ENCODE measurements around the gene ZAR1. TPM values are rescaled to one million over a fixed set of nuclear protein-coding genes. Genes with fewer than 3 reads are reported as not detected.
A peak's percentile ranks its signal among the peaks of the same experiment; 100 is the strongest.
"Not testable (repeated sequence)": the region's sequence is repeated elsewhere in the genome, so short reads cannot be mapped to it uniquely, and the experiment has no call there.

Gene ZAR1, protein sequence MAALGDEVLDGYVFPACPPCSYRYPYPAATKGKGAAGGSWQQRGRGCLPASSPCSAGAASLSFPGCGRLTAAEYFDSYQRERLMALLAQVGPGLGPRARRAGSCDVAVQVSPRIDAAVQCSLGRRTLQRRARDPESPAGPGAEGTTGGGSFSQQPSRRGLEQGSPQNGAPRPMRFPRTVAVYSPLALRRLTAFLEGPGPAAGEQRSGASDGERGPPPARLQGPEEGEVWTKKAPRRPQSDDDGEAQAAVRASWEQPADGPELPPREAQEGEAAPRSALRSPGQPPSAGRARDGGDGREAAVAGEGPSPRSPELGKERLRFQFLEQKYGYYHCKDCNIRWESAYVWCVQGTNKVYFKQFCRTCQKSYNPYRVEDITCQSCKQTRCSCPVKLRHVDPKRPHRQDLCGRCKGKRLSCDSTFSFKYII
- total RNA-seq = 0.17 TPM in 1 of 2 replicates, not detected in the other

DNA sequence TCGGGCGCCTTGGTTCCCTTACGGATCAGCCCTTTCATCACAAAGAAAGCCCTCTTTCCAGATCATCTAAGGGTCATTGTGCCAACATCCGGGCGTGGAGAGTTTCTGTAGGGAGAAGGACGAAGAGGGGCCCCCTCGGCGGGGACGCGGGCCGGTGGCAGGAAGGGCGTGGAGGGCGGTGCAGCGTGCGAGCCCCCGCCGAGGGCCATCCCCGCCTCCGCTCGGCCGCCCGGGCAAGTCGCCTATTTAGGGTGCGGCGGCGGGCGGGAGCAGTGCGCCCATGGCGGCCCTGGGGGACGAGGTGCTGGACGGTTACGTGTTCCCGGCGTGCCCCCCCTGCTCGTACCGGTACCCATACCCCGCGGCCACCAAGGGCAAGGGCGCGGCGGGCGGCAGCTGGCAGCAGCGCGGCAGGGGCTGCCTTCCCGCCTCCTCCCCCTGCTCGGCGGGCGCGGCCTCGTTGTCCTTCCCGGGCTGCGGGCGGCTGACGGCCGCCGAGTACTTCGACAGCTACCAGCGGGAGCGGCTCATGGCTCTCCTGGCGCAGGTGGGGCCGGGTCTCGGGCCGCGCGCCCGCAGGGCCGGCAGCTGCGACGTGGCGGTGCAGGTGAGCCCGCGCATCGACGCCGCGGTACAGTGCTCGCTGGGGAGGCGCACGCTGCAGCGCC, at the start of gene ZAR1:
Gene ZAR1, plus strand, starts transcription at position 241 of the 668 bp plus-strand sequence. Its CDS starts 40 bp downstream, at position 281.
- DNase-seq (ENCODE audit: low read depth) = no peak

DNA sequence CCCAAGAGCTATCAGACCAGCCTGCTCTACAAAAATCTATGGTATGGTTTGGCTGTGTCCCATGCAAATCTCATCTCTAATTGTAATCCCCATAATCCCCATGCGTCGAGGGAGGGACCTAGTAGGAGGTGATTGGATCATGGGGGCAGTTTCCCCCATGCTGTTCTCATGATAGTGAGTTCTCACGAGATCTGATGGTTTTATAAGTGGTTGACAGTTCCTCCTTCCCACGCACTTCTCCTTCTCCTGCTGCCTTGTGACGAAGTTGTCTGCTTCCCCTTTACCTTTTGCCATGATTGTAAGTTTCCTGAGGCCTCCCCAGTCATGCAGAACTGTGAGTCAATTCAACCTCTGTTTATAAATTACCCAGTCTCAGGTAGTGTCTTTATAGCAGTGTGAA, 49.1 kb upstream of the ZAR1 start:
- DNase-seq (ENCODE audit: low read depth) = not testable (repeated sequence)

DNA sequence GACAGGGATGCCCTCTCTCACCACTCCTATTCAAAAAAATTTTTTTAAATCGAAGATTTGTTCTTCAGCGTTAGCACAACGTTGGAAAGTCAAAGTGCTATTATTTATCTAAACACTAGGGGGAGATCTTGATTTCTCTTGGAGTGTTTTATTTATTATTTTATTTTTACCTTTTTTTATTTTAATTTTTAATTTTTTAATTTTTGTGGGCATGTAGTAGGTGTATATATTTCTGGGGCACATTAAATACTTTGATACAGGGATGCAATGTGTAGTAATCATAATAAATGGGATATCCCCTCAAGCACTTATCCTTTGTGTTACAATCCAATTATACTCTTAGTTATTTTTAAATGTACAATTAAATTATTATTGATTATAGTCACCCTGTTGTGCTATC, 44.3 kb upstream of the ZAR1 start:
- peak; percentile 30 for DNase-seq (ENCODE audit: low read depth)

DNA sequence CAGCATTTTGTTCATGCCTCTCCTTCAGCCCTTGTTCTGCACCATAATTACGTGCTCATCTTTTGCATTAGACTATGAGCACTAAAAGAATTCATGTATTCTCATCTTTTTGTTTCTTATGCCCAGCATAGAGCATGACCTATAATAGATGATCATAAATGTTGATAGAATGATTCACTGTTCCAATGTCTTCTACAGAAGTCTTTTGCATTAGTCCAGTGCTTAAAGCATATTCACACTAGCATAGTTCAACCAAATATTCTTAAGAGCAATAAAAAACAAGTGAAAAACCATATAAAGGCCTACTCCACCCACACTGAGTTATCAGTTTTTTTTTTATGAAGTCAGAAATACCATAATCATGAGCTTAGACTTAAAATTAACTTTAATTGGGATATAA, 43.4 kb upstream of the ZAR1 start:
- no peak for DNase-seq (ENCODE audit: low read depth)

DNA sequence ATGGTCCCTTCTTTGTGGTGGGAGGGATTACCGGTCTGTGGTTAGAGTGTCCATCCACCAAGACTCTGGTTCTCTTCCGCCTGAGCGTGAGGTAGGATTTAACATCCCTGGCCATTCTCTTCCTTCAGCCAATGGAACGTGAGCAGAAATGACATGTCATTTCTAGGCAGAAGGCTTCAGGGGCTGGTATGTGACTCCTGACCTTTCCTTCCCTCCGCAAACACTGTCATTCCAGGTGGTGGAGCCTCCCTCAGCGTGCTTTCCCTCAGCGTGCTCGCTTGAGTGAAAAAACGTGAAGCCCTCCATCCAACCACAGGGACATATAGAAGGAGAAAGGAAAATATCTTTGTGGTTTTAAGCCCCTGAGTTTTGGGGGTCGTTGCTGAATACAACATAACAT, 40.9 kb upstream of the ZAR1 start:
- no peak for DNase-seq (ENCODE audit: low read depth)

DNA sequence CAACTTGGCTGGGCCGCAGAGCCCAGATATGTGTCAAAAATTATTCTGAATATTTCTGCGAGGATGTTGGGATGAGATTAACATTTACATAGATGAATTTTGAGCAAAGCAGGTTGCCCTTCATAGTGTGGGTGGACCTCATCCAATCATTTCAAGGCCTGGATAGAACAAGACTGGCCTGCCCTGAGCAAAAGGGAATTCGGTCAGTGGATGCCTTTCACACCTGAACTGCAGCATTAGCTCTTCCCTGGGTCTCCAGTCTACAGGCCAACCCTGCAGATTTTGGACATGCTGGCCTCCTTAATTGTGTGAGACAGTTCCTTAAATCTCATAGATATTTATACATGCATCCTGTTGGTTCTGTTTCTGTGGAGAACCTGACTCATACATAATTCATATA, 39.3 kb upstream of the ZAR1 start:
- DNase-seq (ENCODE audit: low read depth) = no peak

DNA sequence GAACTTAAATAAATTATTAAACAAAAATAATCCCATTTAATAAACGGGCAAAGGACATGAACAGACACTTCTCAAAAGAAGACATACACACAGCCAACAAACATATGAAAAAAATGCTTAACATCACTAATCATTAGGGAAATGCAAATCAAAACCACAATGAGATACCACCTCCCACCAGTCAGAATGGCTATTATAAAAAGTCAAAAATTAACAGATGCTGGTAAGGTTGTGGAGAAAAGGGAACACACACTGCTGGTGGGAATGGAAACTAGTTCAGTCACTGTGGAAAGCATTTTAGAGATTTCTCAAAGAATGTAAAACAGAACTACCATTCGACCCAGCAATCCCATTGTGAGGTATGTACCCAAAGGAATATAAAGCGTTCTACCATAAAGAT, 38.4 kb upstream of the ZAR1 start:
- peak; percentile 70 for DNase-seq (ENCODE audit: low read depth)

DNA sequence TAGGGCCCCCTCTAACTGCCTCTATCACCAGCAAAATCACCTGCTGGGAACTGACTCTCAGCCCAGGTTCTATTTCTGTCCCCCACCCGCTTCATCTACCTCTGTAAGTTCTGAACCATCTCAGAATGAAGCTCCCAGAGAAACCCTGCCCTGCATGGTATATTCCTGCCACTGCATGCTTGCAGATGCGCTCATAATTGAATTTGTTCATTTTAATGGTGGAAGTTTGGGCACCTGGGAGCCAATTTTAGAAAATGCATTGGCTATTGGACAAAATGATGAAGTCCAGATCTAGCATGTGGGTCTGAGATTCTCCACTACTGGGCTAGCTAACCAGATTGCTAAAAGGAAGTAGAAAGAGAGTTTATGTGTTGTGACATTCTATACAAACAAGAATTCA, 35.5 kb upstream of the ZAR1 start:
- DNase-seq (ENCODE audit: low read depth) = no peak

DNA sequence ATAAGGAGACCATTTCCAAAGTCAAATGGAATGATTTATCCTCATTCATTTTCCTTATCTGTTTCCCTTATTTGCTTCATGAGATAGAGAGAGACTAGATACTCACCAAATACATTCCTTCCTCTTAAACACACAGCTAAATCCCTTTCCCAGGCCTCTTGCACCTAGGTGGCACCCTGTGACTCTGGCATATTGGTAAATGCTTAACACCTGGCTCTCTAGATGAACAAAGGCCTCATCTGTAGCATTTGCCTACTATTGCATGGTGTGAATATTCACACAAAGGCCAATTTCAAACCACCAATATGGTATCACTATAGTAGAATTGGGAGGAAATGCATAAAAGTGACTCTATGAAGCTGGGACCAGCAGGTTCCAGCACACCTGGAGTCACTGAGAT, 29.1 kb upstream of the ZAR1 start:
- DNase-seq (ENCODE audit: low read depth) = no peak

DNA sequence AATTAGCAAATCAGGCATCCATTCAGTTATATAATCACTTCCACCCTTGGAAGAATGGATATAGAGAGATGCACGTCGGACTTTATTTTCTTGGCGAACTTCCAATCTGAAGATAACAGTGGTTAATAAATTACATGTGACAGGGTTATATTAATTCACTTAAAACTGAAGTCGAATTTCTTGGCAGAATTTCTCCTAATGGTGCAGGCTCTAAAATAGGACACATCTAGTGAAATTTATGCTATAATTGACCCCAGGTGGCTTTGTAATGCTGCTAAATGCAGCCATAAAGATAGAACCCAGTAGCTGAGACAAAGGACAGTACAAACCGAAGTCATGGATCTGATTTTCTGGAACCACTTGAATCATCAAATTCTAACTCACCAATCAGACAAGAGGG, 27.7 kb upstream of the ZAR1 start:
- DNase-seq (ENCODE audit: low read depth) = no peak

DNA sequence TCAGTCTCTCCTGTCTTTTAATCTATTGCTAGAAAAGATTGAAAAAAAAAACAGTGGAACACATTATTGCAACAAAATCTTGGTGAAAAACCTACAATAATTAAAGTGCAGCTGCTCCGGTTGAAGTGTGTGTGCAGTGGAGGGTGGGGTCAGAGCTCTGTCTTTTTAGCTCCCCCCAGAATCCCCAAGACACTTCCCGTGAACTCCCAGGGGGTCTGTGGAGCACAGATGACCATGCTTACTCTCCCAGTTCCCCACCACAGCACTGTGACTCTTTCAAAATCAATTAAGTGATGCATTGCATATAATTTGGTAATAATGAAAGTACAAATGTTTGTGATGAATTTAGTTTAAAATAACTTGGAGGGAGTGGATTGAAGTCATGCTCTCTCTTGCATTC, 22.6 kb upstream of the ZAR1 start:
- no peak for DNase-seq (ENCODE audit: low read depth)

DNA sequence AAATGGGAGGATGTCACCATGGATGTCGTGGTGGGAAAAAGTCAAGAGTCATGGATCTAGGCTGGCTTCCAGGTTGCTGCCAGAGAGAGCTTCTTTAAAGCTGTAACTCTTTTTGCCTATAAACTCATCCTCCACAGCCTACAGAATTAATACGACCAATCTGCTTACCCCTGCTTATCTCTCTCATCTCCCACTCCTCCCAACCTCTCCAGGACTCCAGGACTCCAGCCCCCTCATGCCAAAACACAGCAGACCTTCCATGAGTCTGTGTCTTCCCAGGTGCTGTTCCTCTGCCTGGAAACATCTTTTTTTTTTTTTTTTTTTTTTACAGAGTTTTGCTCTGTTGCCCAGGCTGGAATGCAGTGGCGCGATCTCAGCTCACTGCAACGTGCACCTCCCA, 22.2 kb upstream of the ZAR1 start:
- no peak for DNase-seq (ENCODE audit: low read depth)

DNA sequence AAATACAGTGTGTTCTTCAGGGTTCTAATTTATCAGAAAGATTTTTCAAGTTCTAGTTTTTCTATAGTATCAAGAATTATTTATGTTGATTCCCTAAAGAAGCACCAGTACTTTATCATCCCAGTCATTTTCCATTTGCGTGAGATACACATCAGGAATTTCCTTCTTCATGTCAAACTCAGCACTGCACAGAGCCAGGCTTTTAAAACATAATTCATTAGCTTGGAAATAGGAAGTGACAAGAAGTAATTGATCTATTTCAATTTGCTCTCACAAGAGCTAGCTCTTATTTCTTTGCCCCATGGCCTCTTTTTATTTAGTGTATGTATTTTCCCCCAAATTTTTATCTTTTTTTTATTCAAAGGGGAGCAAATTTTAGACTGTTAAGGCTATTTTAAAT, 19.9 kb upstream of the ZAR1 start:
- DNase-seq (ENCODE audit: low read depth) = no peak

DNA sequence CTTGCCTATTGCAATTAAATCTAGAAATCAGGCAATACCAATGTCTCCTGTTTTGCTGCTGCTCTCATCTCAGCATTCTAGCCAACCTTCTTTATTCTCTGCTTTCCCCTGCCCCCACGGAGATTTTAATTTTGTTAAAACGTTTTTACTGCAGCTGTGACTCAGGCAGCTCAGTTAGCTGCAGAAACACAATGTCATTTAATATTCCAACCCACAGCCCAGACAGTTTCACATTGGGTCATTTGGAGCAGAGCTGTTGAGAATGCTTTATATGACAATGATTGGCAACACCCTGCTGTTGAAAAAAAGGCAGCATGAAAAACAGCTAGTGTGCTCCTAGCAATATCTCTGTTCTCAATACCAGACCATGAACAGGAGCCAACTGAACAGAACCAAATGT, 19.5 kb upstream of the ZAR1 start:
- peak; percentile 81 for DNase-seq (ENCODE audit: low read depth)

DNA sequence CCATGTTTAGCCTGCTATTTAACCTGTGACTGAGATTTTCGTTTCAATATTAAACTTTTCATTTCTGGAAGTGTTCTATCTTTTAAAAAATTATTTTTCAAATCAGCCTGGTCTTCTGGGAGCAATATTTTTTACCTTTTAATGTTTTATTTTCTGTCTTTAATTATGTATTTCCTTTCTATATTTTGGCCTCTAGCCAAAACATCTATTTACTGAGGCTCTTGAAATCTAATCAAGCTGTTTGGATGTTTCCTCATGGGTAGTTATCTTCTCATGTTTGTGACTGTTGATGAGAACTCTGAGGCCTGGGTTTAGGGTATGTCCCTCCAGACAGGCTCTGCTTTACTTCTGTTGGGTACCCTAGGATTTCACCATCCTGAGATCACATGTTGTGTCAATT, 17.3 kb upstream of the ZAR1 start:
- no peak for DNase-seq (ENCODE audit: low read depth)

DNA sequence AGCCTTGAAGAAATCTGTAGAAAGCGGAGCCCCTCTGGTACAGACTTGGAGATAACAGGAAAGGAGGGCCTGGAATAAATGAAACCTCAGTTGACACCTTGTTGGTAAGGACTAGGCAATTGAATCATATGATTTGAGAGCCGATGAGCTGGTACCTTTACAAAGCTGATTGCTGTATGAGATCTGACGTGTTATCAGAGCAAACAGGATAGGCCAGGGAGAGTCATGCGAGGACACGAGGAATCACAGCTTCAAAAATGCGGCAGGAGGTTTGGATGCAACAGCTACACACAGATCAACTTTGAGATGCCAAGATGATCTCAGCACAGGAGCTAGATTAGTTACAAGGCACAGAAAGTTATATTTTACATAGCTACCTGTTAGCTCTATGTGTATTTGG, 14.3 kb upstream of the ZAR1 start:
- DNase-seq (ENCODE audit: low read depth) = no peak

DNA sequence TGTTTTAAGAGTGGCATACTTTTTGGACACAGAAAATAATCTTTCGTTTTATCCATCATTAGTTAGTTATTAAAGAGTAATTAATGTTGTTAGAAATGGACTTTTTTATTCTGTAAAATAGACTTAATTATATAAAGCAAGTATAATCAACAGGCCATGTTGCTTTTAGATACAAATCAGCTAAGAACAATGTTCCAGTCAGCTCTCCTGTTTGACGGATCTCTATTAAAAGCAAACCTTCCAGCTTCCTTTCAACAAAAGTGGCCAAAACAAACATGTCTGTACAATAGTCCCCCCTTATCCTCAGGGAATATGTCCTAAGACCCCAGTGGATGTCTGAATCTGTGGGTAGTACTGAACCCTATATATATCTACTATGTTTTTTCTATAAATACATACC, 11.8 kb upstream of the ZAR1 start:
- DNase-seq (ENCODE audit: low read depth) = no peak

DNA sequence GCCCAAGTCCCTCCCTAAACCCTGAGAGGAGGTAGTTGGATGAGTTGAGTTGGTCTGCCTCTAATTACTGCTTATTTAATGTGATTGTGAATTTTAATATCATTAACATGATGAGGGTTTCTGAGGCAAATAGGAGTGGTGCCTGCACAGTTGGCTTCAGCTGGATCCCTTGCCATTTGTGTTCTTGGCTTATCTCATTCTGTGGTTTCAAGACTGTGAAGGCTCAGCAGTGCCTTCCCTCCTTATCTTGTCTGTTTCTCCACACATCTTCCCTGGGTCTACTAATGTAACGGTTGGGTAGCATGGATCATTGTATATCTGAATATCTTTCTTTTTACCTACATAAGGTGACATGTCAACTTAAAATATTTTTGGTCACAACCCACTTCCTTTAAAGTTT, 8.5 kb upstream of the ZAR1 start:
- DNase-seq (ENCODE audit: low read depth) = no peak

DNA sequence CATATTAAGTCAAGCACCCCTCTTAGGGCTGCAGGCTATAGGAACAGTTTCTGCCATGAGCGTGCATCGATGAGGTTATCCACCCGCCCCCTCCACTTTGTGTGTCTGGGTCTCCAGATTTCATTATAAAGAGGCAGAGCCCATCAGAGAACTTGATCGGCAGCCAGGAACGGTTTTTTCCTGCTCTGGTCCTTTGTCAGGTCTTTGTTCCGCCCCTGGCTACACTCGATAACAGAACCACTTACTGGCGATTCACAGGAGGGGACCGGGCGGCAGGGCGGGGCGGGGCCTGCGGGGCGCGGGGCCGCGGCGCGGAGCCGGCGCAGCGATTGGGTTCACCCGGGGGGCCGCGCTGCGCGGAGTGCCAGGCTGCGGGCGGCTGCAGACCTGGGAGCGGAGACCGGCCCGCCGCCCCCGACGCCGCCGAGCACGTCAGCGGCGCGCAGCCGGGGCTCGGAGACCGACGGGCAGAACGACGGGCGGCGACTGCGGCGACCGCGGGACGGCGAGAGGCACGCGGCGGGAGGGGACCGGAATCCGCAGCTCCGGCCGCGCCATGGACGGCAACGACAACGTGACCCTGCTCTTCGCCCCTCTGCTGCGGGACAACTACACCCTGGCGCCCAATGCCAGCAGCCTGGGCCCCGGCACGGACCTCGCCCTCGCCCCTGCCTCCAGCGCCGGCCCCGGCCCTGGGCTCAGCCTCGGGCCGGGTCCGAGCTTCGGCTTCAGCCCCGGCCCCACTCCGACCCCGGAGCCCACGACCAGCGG, 6.9 kb upstream of the ZAR1 start, which contains the start of gene SLC10A4:
Gene SLC10A4, plus strand, starts transcription at position 338 of the 771 bp plus-strand sequence. Its CDS starts 219 bp downstream, at position 557.
- no peak for DNase-seq (ENCODE audit: low read depth)

DNA sequence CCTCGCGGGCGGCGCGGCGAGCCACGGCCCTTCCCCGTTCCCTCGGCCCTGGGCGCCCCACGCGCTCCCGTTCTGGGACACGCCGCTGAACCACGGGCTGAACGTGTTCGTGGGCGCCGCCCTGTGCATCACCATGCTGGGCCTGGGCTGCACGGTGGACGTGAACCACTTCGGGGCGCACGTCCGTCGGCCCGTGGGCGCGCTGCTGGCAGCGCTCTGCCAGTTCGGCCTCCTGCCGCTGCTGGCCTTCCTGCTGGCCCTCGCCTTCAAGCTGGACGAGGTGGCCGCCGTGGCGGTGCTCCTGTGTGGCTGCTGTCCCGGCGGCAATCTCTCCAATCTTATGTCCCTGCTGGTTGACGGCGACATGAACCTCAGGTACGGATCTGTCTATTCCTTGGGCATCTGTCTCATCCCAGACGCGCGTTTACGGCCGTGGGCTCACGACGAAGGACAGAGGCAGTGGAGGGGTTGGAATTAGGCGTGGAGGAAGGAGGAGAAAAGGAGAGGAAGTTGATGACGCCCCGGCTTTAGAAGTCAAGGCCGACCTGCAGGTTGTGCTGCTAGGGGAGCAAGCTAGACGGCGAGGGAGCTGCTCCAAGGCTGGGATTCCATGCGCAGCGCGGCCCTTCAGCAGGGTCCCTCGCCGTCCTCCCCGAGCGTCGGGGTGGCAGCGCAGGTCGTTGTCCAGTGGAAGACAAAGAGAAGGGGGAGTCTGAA, 6.1 kb upstream of the ZAR1 start:
- DNase-seq (ENCODE audit: low read depth) = no peak

DNA sequence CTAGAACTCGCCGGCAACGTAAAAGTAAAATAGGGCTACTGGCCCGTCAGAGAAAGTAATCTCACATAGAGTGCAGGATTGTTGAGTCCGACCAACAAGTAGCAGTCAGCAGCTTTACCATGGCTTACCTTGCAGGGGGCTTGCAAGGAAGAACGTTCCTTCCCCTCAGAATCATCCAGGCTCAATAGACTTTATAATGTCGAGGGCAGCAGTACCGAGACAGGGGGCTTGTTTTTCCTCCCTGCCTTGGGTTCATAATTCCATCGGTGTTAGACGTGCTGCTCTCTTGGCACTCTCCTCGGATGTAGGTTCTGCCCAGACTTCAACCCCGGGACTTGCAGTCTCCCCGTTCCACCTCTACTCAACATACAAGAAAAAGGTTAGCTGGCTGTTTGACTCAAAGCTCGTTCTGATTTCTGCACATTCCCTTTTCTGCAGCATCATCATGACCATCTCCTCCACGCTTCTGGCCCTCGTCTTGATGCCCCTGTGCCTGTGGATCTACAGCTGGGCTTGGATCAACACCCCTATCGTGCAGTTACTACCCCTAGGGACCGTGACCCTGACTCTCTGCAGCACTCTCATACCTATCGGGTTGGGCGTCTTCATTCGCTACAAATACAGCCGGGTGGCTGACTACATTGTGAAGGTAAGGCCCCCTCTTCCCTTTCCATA, 5.4 kb upstream of the ZAR1 start:
- DNase-seq (ENCODE audit: low read depth) = no peak

DNA sequence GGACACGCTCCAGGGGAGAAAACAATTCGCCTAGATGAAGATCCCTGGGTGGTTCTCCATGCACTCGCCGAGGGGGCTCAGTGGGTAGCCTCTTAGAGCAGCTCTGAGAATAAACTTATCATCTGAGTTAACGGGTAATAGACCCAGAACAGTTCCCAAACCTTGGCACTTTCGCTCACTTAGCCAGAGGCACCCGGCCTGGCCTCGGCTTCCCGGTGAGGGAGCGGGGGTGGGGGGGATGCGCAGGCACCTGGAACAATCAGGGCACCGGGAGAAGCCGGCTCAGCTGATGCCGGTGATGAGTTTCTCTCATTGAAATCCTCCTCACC, 405 bp upstream of the ZAR1 start:
- DNase-seq (ENCODE audit: low read depth) = no peak

All from renal cortical epithelial cell (primary cell).